ENCODE measurements around the gene CTNNBIP1. TPM values are rescaled to one million over a fixed set of nuclear protein-coding genes. Genes with fewer than 3 reads are reported as not detected.

CTNNBIP1 gene
- total RNA-seq, 1 experiment from 2014 or later: 14.6 TPM

DNA sequence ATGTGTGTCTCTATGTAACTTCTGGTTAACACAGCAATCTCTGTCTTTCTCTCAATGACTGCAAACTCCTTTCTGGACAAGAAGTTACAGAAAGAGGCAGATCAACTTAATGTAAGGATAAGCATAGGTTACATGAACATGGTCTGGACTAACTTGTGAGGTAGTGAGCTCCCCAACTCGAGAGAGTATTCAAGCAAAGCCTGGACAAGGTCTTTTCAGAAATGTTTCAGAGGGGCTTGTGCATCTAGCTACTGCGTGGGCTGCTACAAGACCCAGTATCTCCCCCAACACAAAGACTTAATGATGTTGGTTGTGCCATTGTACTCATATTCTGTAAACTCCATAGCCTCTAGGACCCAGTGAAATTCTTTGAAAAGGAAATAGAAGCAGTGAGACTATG, 62.8 kb downstream of the CTNNBIP1 start:
- no peak for DNase-seq (ENCODE audit: low spot score)
- Histone ChIP-seq H3K4me3 (ENCODE audit: low read depth, low read length, poor library complexity, severe bottlenecking) (no peak overlapping the region), H3K4me1 (ENCODE audit: insufficient read depth, low read length, poor library complexity, severe bottlenecking) (peaks cover 27% of the 10 kb centered on the region), H3K27ac (ENCODE audit: low read depth, low read length, poor library complexity, severe bottlenecking) (no peak overlapping the region), H3K9me3 (ENCODE audit: low read depth, low read length, poor library complexity, severe bottlenecking) (no peaks in the 10 kb centered on the region), H3K27me3 (replicated peaks; ENCODE audit: insufficient read depth, low read depth, low read length, poor library complexity) (no peaks in the 10 kb centered on the region), H3K36me3 (ENCODE audit: insufficient read depth, low read length, poor library complexity, severe bottlenecking) (no peaks in the 10 kb centered on the region)
- TF ChIP-seq, protein P1, sequence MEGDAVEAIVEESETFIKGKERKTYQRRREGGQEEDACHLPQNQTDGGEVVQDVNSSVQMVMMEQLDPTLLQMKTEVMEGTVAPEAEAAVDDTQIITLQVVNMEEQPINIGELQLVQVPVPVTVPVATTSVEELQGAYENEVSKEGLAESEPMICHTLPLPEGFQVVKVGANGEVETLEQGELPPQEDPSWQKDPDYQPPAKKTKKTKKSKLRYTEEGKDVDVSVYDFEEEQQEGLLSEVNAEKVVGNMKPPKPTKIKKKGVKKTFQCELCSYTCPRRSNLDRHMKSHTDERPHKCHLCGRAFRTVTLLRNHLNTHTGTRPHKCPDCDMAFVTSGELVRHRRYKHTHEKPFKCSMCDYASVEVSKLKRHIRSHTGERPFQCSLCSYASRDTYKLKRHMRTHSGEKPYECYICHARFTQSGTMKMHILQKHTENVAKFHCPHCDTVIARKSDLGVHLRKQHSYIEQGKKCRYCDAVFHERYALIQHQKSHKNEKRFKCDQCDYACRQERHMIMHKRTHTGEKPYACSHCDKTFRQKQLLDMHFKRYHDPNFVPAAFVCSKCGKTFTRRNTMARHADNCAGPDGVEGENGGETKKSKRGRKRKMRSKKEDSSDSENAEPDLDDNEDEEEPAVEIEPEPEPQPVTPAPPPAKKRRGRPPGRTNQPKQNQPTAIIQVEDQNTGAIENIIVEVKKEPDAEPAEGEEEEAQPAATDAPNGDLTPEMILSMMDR (conservative IDR thresholded peaks at IDR 0.05; ENCODE audit: low read depth, low read length): no peak
- TF ChIP-seq EZH2 (IDR thresholded peaks at IDR 0.05; ENCODE audit: borderline replicate concordance, low read depth, low read length, poor library complexity, severe bottlenecking): no peak
- POLR2A ChIA-PET (ENCODE audit: low non-redundant PET): no interaction called here
- no TSS peak for BruUV-seq (replicated peaks)
- intact Hi-C loops (cut with micrococcal nuclease; ENCODE audit: unreplicated experiment): no loop called here
- CTCF ChIA-PET: no interaction called here

DNA sequence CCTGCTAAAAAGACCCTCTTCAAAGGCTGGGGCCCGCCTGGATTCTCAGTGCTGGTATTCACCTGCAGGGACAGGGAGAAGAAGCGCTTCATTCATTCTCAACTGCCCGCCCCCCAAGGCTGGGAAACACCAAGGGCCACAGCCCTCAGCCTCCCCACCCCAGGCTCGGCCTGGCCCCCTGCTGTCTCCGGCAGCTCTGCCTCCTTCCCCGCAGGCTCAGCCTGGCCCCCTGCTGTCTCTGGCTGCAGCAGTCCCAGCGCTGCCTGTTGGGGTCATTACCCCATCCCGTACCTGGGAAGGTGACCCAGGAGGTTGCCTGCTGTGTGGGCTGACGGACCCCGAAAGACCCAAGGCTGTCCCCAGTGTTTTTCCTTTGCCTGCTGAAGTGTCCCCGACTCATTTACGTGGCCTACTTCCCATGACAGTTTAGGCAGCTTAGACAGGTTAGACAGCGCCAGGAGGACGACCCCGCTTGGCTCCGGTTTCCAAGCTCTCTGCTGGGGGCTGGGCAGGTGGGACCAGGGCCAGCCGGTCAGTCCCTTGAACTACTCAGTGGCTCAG, 63.4 kb downstream of the CTNNBIP1 start:
- no TSS peak for BruUV-seq (replicated peaks)

DNA sequence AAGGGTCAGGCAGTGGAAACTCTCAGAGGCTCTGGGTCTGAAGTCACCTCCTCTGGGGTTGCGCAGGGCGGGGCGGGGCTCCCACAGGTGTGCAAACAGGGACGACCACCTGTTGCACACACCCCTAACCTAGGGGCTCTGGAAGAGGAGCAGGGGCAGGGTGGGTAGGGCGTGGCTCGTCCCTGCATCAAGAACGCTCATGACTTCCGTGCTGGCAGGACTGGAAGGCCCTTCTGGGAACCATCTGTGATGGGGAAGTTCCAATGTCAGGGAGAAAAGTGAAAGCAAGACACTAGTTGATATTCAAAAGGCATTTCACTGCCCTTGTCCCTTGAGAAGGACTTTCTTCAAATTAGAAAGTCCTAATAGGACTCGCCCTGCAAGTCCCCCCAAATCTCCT, 64.2 kb downstream of the CTNNBIP1 start:
- Histone ChIP-seq H3K36me3 (ENCODE audit: insufficient read depth, low read length, poor library complexity, severe bottlenecking) (no peaks in the 10 kb centered on the region), H3K4me1 (ENCODE audit: insufficient read depth, low read length, poor library complexity, severe bottlenecking) (peaks cover 29% of the 10 kb centered on the region), H3K4me3 (ENCODE audit: low read depth, low read length, poor library complexity, severe bottlenecking) (no peak overlapping the region), H3K9me3 (ENCODE audit: low read depth, low read length, poor library complexity, severe bottlenecking) (no peaks in the 10 kb centered on the region), H3K27ac (ENCODE audit: low read depth, low read length, poor library complexity, severe bottlenecking) (no peak overlapping the region), H3K27me3 (replicated peaks; ENCODE audit: insufficient read depth, low read depth, low read length, poor library complexity) (no peaks in the 10 kb centered on the region)
- ChIA-PET POLR2A (ENCODE audit: low non-redundant PET) (no interaction called here), CTCF (no interaction called here)
- TF ChIP-seq EZH2 (IDR thresholded peaks at IDR 0.05; ENCODE audit: borderline replicate concordance, low read depth, low read length, poor library complexity, severe bottlenecking): no peak
- TF ChIP-seq, protein P1 (conservative IDR thresholded peaks at IDR 0.05; ENCODE audit: low read depth, low read length): no peak
- BruUV-seq (replicated peaks): no TSS peak
- DNase-seq (ENCODE audit: low spot score): no peak
- intact Hi-C loops (cut with micrococcal nuclease; ENCODE audit: unreplicated experiment): no loop called here

More for the DNA sequence above, 63.4 kb downstream of the CTNNBIP1 start:
- peaks cover 28% of the 10 kb centered on the region for H3K4me1 ChIP-seq (ENCODE audit: insufficient read depth, low read length, poor library complexity, severe bottlenecking)
- H3K9me3 ChIP-seq (ENCODE audit: low read depth, low read length, poor library complexity, severe bottlenecking): no peaks in the 10 kb centered on the region
- intact Hi-C loops (cut with micrococcal nuclease; ENCODE audit: unreplicated experiment): no loop called here
- H3K27me3 ChIP-seq (replicated peaks; ENCODE audit: insufficient read depth, low read depth, low read length, poor library complexity): no peaks in the 10 kb centered on the region
- H3K36me3 ChIP-seq (ENCODE audit: insufficient read depth, low read length, poor library complexity, severe bottlenecking): no peaks in the 10 kb centered on the region
- TF ChIP-seq EZH2 (IDR thresholded peaks at IDR 0.05; ENCODE audit: borderline replicate concordance, low read depth, low read length, poor library complexity, severe bottlenecking): no peak
- TF ChIP-seq, protein P1 (conservative IDR thresholded peaks at IDR 0.05; ENCODE audit: low read depth, low read length): no peak
- POLR2A ChIA-PET (ENCODE audit: low non-redundant PET): no interaction called here
- no peak overlapping the region for H3K4me3 ChIP-seq (ENCODE audit: low read depth, low read length, poor library complexity, severe bottlenecking)
- H3K27ac ChIP-seq (ENCODE audit: low read depth, low read length, poor library complexity, severe bottlenecking): no peak overlapping the region
- CTCF ChIA-PET: no interaction called here
- DNase-seq (ENCODE audit: low spot score): no peak

Measured in A673 (cell line).